IPS-NIHi7 (cell line): ENCODE results near the gene RAB3A.

Source experiments
- DNase-seq: peaks from one replicate; pipeline ENCODE4 v3.0.0; 2012; ENCODE audit warnings: mixed read lengths; ENCODE audit errors: extremely low spot score

RAB3A gene, protein sequence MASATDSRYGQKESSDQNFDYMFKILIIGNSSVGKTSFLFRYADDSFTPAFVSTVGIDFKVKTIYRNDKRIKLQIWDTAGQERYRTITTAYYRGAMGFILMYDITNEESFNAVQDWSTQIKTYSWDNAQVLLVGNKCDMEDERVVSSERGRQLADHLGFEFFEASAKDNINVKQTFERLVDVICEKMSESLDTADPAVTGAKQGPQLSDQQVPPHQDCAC

DNA sequence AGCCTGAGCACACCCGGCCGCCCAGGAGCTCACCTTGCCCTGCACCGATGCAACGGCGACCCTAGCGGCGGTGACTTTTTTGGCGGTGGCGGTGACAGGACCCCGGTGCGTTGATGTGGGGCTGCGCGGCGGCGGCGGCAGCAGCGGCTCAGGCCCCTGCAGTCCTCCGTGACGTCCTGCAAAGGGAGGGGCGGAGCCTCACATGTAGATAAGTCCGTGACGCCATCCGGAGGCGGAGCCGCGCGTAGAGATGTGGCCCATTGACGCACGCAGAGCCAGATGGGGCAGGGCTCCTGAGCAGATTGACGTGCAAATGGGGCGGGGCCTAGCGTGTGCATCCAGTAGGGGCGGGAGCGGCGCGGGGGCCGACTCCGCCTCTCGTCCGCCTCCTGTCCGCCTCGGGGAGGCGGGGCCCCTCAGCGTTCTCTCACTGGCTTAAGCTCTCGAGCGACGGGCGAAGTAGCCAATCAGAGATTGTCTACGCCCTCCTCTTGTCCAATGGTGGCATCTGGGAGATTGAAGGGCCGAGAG lies at the start of gene RAB3A:
Gene RAB3A (minus strand): TSS at position 180 of the 531 bp plus-strand sequence. CDS start 1,302 bp downstream, outside the sequence.
- peak; percentile 95 for DNase-seq

GRCh38 chr19:18253130-18253529 lies 49.3 kb upstream of the RAB3A start:
- DNase-seq: no peak

DNA sequence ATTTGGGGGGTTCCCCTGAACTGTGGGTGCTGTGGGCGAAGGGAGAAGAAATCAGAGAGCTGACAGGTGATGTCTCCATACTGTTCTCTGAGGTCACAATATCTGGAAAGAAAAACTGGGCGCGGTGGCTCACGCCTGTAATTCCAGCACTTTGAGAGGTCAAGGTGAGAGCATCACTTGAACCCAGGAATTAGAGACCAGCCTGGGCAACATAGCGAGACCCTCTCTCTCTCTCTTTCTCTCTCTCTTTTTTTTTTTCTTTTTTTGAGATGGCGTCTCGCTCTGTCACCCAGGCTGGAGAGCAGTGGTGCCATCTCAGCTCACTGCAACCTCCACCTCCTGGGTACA lies 48.5 kb upstream of the RAB3A start:
- DNase-seq: no peak

DNA sequence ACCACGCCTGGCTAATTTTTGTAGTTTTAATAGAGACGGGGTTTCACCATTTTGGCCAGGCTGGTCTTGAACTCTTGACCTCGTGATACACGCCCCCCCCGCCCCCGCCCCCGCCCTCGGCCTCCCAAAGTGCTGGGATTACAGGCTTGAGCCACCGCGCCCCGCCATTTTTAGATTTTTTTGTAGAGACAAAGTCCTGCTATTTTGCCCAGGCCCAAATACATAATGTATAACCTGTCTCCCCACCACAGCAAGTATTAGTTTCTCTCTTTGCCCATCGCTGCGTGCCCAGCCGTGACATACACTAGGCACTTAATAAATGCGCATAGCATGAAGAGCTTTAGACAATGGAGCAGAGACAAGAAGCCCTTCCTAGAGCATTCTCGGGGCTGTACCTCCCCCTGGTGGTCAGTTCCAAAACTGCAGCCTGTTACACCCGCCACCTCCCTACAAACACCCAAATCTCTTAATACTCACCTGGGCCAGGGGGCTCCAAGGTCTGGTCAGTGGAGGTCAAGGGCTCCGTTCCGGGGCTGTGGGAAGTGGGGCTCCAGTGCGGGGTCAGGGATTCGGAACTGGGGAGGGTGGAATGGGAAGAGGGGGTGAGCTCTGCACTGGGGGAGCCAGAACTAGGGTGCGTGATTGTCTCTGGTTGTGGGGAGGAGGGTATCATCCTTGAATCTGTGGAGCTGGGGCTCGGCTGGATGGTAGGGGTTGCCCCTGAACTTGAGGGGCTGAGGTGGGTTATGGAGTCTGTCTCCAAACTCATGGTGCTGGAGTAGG lies 47.9 kb upstream of the RAB3A start:
- DNase-seq: peak; percentile 89

GRCh38 chr19:18249834-18250233 lies 46.0 kb upstream of the RAB3A start:
- DNase-seq: no peak

DNA sequence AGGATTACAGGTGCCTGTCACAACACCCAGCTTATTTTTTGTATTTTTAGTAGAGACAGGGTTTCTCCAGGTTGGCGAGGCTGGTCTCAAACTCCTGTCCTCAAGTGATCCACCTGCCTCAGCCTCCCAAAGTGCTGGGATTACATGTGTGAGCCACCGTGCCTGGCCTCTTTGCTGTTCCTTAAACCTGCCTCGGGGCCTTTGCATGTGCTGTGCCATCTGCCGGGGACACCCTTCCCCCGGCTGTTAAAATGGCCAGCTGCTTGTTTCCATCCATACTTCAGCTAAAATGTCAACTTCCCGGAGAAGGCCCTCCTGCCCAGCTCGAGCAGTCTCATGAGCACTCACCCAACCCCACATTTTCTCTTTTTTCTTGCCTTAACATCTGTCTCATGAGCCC lies 41.5 kb upstream of the RAB3A start:
- DNase-seq: no peak

DNA sequence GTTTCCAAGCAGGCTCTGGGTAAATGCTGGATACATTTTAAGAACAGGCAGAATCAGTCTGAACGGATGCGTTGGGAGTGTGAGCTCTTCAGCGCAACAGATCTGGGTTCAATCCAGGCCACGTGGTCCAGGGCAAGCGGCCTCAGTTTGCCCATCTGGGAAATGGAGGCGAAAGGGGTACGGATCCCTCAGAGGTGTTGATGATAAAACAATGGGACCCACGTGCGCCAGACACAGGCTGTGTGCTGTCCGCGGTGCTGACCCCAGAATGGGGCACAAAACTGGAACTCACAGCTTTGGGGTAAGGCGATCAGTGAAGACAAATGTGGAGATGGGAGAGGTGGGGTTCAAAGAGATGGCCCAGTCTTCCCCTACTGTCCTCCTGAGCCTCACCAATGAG lies 35.5 kb upstream of the RAB3A start:
- DNase-seq: no peak

- DNase-seq: no peak
Measured at GRCh38 chr19:18234194-18234593, 30.4 kb upstream of the RAB3A start.

DNA sequence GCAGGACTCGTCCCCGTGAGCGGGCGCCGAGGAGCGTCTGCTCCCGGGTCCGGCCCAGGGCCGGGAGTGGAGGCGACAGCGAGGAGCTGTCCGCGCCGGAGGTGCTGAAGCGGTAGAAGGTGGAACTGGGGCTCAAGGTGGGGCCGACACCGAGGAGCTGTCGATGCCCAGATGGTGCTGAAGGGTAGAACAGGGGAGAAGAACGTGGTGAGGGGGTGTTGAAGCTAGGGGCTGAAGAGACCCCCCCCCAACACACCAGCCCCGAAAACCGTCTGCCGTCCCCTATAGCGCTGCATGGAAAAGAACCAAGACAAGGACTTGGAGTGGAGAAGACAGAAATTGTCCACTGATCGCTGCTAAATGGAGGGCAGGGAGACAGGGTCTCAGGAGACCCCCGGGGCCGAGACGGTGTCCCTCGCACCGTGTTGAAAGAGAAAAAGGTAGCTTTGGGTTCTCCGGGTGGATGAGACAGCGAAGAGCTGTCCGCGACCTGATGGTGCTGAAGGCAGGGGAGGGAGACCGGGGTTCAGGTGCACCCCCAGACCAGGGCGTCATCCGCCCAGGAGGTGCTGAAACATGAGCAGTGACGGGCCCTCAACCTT lies 29.5 kb upstream of the RAB3A start:
- DNase-seq: peak; percentile 92

DNA sequence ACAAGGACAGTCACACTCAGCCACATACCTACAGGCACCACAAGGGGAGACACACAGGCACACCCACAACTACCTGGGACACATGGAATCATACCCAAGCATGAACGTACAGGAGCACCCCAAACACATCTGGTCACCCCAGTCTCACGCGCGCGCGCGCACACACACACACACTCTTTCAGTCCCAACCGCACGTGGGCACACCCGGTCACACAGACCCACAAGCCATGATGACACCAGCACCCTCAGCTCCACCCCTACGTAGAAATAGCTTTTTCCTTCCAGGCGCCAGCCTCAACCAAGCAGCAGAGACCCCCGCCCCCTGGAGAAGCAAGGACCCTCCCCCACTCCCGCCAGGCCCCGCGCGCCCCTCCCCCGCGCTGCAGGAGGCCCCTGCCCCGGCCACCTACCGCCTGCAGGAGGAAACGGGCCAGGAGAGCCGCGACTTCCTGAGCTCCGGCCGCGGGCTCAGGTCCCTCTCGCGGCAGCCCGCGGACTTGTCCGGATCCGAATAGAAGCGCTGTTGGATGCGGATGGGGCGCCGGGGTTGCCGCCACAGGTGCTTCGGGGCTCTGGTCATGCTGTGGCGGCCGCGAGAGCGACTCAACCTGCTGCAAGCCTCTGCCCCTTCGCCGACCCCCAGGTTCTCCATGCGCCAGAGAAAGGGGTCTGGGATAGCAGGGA lies 28.8 kb upstream of the RAB3A start:
- DNase-seq: peak; percentile 82

DNA sequence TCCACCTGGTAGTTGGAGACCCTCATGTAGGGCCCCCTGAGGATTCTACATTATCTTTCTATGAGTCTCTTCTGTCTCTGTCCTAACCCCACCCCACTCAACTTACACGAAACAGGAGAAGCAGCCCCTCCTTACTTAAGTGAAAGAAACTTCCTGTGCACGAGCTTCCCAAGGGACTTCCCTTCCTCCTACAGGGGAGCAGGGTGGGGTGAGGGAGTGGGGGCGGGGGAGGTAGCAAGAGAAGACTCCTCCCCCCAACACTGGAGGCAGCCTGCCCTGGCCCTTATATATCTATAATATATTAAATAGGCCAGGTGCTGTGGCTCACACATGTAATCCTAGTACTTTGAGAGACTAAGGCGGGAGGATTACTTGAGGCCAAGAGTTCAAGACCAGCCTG lies 27.9 kb upstream of the RAB3A start:
- DNase-seq: no peak

DNA sequence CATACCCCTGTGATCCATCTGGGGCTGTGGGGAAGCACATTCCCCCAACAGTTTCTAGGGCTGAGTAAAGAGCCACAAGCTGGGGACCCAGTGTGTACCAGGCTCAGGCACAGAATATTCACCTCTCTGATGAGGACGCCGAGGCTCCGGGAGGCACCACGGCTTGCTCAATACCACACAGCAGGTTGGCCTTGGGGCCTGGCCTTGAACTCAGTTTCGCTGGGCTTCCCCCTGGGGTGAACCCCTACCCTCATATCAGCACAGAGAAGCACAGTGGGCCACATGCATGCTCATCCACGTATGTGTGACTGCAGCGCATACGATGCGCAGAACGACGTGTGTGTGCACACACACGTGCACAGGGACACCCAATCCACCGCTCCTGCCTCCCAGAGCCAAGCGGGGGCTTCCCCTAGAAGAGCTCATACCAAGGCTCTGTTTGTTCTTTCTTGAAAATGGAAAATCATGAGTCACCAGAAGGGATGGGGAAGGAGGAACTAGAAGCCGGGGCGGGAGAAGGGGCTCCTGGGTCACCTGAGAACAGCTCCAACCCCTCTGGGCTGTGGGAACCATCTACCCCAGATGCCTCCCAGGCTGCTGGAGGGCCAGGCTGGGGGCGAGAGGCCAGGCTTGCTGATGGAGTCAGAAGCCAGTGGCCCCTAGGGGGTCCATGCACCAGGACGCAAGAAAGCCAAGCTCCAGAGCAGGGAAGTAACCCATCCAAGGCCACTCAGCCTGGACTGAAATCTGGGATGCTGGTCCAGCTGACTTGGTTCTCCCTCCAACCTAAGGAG lies 27.3 kb upstream of the RAB3A start:
- DNase-seq: no peak

DNA sequence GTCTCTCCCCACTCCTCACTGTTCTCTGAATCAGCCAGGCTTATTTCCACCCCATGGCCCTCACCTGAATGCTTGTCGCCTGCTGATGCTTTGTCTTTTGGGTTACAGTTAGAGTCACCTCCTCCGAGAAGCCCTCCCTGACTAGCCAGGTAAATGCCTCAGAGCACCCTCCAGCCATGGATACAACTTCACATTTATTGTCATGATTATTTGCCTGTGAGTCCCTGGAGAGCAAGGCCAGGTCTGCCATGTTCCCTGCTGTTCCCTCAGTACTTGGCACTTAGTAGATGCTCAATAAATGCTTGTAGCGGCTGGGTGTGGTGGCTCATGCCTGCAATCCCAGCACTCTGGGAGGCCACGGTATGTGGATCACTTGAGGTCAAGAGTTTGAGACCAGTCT lies 26.1 kb upstream of the RAB3A start:
- DNase-seq: no peak

- no peak for DNase-seq
Measured at GRCh38 chr19:18229474-18229873, 25.6 kb upstream of the RAB3A start.

GRCh38 chr19:18227781-18228271 lies 24.0 kb upstream of the RAB3A start:
- no peak for DNase-seq

DNA sequence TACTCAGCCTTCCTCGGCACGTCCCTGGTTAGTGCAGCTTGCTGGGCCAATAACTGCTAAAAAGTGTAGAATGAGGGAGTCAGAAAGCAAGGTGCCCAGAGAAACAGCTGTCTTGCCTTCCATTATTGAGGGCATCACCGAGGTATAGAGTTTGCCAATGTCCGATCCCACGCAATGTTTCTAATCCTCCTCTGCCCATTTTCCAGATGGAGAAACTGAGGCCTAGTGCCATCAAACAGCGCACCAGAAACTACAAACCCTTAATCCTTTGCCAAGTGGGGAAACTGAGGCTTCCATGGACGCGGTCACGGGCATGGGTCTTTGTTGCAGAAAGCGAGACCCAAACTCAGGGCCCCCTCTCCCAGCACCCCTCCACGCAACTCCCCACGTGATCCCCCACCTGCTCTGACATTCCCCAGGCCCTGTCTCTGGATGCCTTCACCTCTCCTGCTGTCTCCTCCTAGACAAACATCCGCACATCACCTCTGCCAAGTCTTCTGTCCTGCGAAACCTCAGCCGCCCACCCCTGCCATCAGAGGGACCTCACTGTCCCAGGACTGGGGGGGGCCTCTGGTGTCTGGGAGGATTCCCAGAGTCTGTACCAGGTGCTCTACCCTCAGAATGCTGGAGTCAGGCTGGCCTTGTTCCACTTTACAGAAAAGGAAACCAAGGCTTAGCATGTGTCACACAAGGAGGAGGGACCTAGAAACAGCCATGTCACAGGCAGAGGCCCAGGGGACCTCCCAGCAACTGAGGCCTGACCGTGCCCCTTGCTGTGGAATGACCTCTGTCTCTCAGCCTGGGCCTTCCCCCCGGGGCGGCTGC lies 23.3 kb upstream of the RAB3A start:
- no peak for DNase-seq

DNA sequence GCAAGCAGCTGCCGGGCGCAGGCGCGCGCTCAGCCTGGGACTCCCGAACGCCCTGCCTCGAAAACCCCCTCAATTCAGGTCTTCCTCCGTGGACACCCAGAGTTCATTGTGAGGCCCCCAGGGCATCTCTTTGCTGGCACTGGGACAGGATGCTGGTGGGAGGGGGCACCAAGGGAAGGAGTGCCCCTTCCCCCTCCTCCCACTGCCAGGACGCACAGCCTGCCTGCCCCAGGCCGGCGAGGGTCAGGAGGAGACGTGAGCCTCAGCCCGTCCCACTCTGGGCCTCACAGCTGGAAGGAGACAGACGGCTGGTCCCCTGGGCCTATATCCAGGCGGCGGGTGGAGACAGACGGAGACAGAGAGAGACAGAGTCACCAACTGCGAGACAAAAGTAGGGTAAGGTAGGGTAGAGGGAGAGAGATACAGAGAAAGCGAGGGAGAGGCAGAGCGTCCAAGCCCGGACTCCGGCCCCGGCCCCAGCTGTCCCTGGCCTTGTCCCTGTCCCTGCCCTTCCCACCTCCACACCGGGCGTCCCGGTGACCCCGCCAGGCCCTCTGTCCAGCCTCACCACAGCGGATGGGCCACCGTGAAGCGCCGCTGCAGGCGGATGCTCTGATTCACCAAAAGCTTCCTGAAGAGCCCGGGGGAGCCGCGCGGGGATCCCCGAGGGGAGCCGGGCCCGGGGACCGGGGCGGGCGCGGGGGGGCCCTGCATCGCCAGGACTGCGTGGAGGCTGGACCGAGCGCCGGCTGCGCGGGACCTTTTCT lies 22.0 kb upstream of the RAB3A start, which contains the start of gene PDE4C:
Gene PDE4C (minus strand): TSS at position 737 of the 767 bp plus-strand sequence. CDS start 23 bp downstream, at position 714.
- DNase-seq: no peak

- no peak for DNase-seq
Measured at GRCh38 chr19:18225355-18225701, 21.5 kb upstream of the RAB3A start.

- peak; percentile 98 for DNase-seq
Measured at GRCh38 chr19:18224525-18225354, 20.9 kb upstream of the RAB3A start.
